Loucy (cell line): ENCODE results near the gene NDUFAF2.

ENCODE experiments used
- H2AFZ ChIP-seq: fragments of 200-600 bp; sonication (generic); 2 replicates; pipeline ENCODE4 v1.6.0; 2016; ENCODE audit warnings: antibody characterized with exemption, mild to moderate bottlenecking, low read length, moderate library complexity
- H3F3A ChIP-seq: fragments of 200-600 bp; 2 replicates; pipeline ENCODE4 v1.6.0; 2016; ENCODE audit warnings: antibody characterized with exemption, low read depth, mild to moderate bottlenecking
- H3K27me3 ChIP-seq: fragments of 200-600 bp; sonication (generic); 2 replicates; pipeline ENCODE4 v1.6.1; 2014; ENCODE audit warnings: low read length, mild to moderate bottlenecking; ENCODE audit not compliant: insufficient read depth, poor library complexity, severe bottlenecking
- H3K36me3 ChIP-seq: fragments of 200-600 bp; sonication (generic); 2 replicates; pipeline ENCODE4 v1.6.1; 2016; ENCODE audit warnings: low read length; ENCODE audit not compliant: insufficient read depth
- H3K4me1 ChIP-seq: fragments of 200-600 bp; sonication (generic); 2 replicates; pipeline ENCODE4 v1.5.1; 2014; ENCODE audit warnings: low read length, mild to moderate bottlenecking; ENCODE audit not compliant: insufficient read depth, poor library complexity, severe bottlenecking
- H3K4me2 ChIP-seq: fragments of 200-600 bp; sonication (generic); 2 replicates; pipeline ENCODE4 v1.6.0; 2014; ENCODE audit warnings: antibody characterized with exemption, low read length, low read depth, mild to moderate bottlenecking; ENCODE audit not compliant: poor library complexity, severe bottlenecking
- H3K4me3 ChIP-seq: fragments of 200-600 bp; sonication (generic); 2 replicates; pipeline ENCODE4 v1.5.1; 2014; ENCODE audit warnings: low read length, mild to moderate bottlenecking, mixed read lengths; ENCODE audit not compliant: poor library complexity, severe bottlenecking
- H3K79me2 ChIP-seq: fragments of 200-600 bp; sonication (generic); 2 replicates; pipeline ENCODE4 v1.6.1; 2014; ENCODE audit warnings: low read length; ENCODE audit not compliant: insufficient read depth
- H3K9ac ChIP-seq: fragments of 200-600 bp; sonication (generic); 2 replicates; pipeline ENCODE4 v1.6.0; 2014; ENCODE audit warnings: mild to moderate bottlenecking, low read depth, low read length, moderate library complexity; ENCODE audit not compliant: poor library complexity, severe bottlenecking
- H3K9me2 ChIP-seq: fragments of 200-600 bp; sonication (generic); replicated peaks from 2 replicates; pipeline ENCODE4 v1.6.1; 2016; ENCODE audit warnings: low read depth, low read length, mixed read lengths
- H3K9me3 ChIP-seq: fragments of 200-600 bp; sonication (generic); 2 replicates; pipeline ENCODE4 v1.6.1; 2014; ENCODE audit warnings: mild to moderate bottlenecking, antibody characterized with exemption, low read length, low read depth; ENCODE audit not compliant: insufficient read depth
- H4K20me1 ChIP-seq: fragments of 200-600 bp; sonication (generic); 2 replicates; pipeline ENCODE4 v1.6.0; 2014; ENCODE audit warnings: antibody characterized with exemption, low read length, mild to moderate bottlenecking; ENCODE audit not compliant: insufficient read depth, poor library complexity, severe bottlenecking
- CTCF ChIP-seq: fragments of 200-600 bp; sonication (generic); conservative IDR thresholded peaks from 2 replicates; pipeline ENCODE4 v1.5.1; 2014; ENCODE audit warnings: mild to moderate bottlenecking, antibody characterized with exemption, low read length
- EZH2phosphoT487 ChIP-seq: fragments of 200-600 bp; IDR thresholded peaks from 2 replicates; pipeline ENCODE4 v1.6.1; 2018; ENCODE audit warnings: antibody characterized with exemption, mild to moderate bottlenecking, moderate library complexity, borderline replicate concordance

Gene NDUFAF2

GRCh38 chr5:60996368-60996767 lies 51.4 kb downstream of the NDUFAF2 start:
- H4K20me1 ChIP-seq, result no peaks in the 10 kb centered on the region
- H3K27me3 ChIP-seq, result no peaks in the 10 kb centered on the region
- no peaks in the 10 kb centered on the region for H3K9me2 ChIP-seq
- no peak overlapping the region for H3K9ac ChIP-seq
- H3K4me3 ChIP-seq, result no peak overlapping the region
- no peak overlapping the region for H2AFZ ChIP-seq
- H3F3A ChIP-seq, result no peaks in the 10 kb centered on the region
- H3K4me2 ChIP-seq, result no peak overlapping the region
- TF ChIP-seq CTCF, result no peak
- no peak for TF ChIP-seq EZH2phosphoT487
- H3K36me3 ChIP-seq, result no peaks in the 10 kb centered on the region
- H3K79me2 ChIP-seq, result no peaks in the 10 kb centered on the region
- no peaks in the 10 kb centered on the region for H3K4me1 ChIP-seq
- H3K9me3 ChIP-seq, result peaks cover 10% of the 10 kb centered on the region; the same call in 1 of the 2 replicates

- Histone ChIP-seq H3K9me3 (peaks cover 10% of the 10 kb centered on the region; the same call in 1 of the 2 replicates), H3F3A (no peaks in the 10 kb centered on the region), H3K36me3 (no peaks in the 10 kb centered on the region), H3K27me3 (no peaks in the 10 kb centered on the region), H3K9ac (no peak overlapping the region), H3K4me3 (no peak overlapping the region), H3K4me1 (no peaks in the 10 kb centered on the region), H3K9me2 (no peaks in the 10 kb centered on the region), H3K4me2 (no peak overlapping the region), H2AFZ (no peak overlapping the region), H3K79me2 (no peaks in the 10 kb centered on the region), H4K20me1 (no peaks in the 10 kb centered on the region)
- TF ChIP-seq CTCF (no peak), EZH2phosphoT487 (no peak)
Measured at GRCh38 chr5:60997721-60998120, 52.7 kb downstream of the NDUFAF2 start.

GRCh38 chr5:61000887-61001286 lies 55.9 kb downstream of the NDUFAF2 start:
- Histone ChIP-seq H3K79me2 (no peaks in the 10 kb centered on the region), H3K9me3 (no peaks in the 10 kb centered on the region), H3K4me1 (no peaks in the 10 kb centered on the region), H3K4me3 (no peak overlapping the region), H3K36me3 (no peaks in the 10 kb centered on the region), H3F3A (no peaks in the 10 kb centered on the region), H4K20me1 (no peaks in the 10 kb centered on the region), H3K9me2 (no peaks in the 10 kb centered on the region), H3K4me2 (no peak overlapping the region), H3K27me3 (no peaks in the 10 kb centered on the region), H2AFZ (no peak overlapping the region), H3K9ac (no peak overlapping the region)
- TF ChIP-seq EZH2phosphoT487 (no peak), CTCF (no peak)
